ENCODE measurements around the gene DDB1. TPM values are rescaled to one million over a fixed set of nuclear protein-coding genes. Genes with fewer than 3 reads are reported as not detected.

Gene DDB1
- total and polyA plus RNA-seq, 7 experiments from 2014 or later, result 113 to 213 (median 157) TPM

- Histone ChIP-seq H3K9me3 (ENCODE audit: control insufficient read depth in 2 of 3, low read length in 3 of 3) (no peaks in the 10 kb centered on the region), H3K4me1 (ENCODE audit: control insufficient read depth in 2 of 2, insufficient read depth in 2 of 2, low read length in 2 of 2) (no peaks in the 10 kb centered on the region), H3K27ac (ENCODE audit: low read depth, low read length) (no peak overlapping the region), H3K4me3 (ENCODE audit: low read length) (no peak overlapping the region), H3K36me3 (ENCODE audit: control insufficient read depth in 2 of 3, insufficient read depth in 3 of 3, low read length in 3 of 3) (no peaks in the 10 kb centered on the region), H3K27me3 (ENCODE audit: control insufficient read depth in 2 of 2, insufficient read depth in 2 of 2, low read length in 2 of 2) (no peaks in the 10 kb centered on the region)
- no peaks in the 10 kb centered on the region for H3K27me3 Mint-ChIP-seq
- H3K36me3 Mint-ChIP-seq, result no peaks in the 10 kb centered on the region
- H3K4me1 Mint-ChIP-seq, result peaks cover 0 to 5% (median 0%) of the 10 kb centered on the region in 7 donors
- no peak overlapping the region for H3K27ac Mint-ChIP-seq
- no peaks in the 10 kb centered on the region for H3K9me3 Mint-ChIP-seq
- CTCF ChIA-PET, result no interaction called here
- intact Hi-C loops (cut with micrococcal nuclease), result no loop called here
- no peak for ATAC-seq
- H3K4me3 Mint-ChIP-seq, result no peak overlapping the region
- DNase-seq, result no peak
- POLR2A ChIA-PET, result no interaction called here
Observed at GRCh38 chr11:61272731-61273130, 60.2 kb downstream of the DDB1 start.

GRCh38 chr11:61270354-61271076 lies 62.4 kb downstream of the DDB1 start:
- no peak for ATAC-seq
- no peak for DNase-seq
- POLR2A ChIA-PET, result no interaction called here
- CTCF ChIA-PET, result interaction anchor here (0.6 kb wide), 2 partner anchors 100 to 1976 kb away, joined by 3 to 4 read pairs; no protein-coding TSS in a partner anchor
- H3K27ac Mint-ChIP-seq, result peak overlapping the region in 1 of 9 donors; percentile 20
- no peak overlapping the region for H3K4me3 Mint-ChIP-seq
- intact Hi-C loops (cut with micrococcal nuclease), result no loop called here
- no peaks in the 10 kb centered on the region for H3K9me3 Mint-ChIP-seq
- H3K36me3 Mint-ChIP-seq, result no peaks in the 10 kb centered on the region
- Histone ChIP-seq H3K4me3 (ENCODE audit: low read length) (no peak overlapping the region), H3K27ac (ENCODE audit: low read depth, low read length) (no peak overlapping the region), H3K9me3 (ENCODE audit: control insufficient read depth in 2 of 3, low read length in 3 of 3) (no peaks in the 10 kb centered on the region), H3K36me3 (ENCODE audit: control insufficient read depth in 2 of 3, insufficient read depth in 3 of 3, low read length in 3 of 3) (no peaks in the 10 kb centered on the region), H3K27me3 (ENCODE audit: control insufficient read depth in 2 of 2, insufficient read depth in 2 of 2, low read length in 2 of 2) (no peaks in the 10 kb centered on the region), H3K4me1 (ENCODE audit: control insufficient read depth in 2 of 2, insufficient read depth in 2 of 2, low read length in 2 of 2) (no peaks in the 10 kb centered on the region)
- peaks cover 0 to 5% (median 0%) of the 10 kb centered on the region in 7 donors for H3K4me1 Mint-ChIP-seq
- H3K27me3 Mint-ChIP-seq, result no peaks in the 10 kb centered on the region

- Histone ChIP-seq H3K4me3 (ENCODE audit: low read length) (no peak overlapping the region), H3K27me3 (ENCODE audit: control insufficient read depth in 2 of 2, insufficient read depth in 2 of 2, low read length in 2 of 2) (no peaks in the 10 kb centered on the region), H3K27ac (ENCODE audit: low read depth, low read length) (no peak overlapping the region), H3K9me3 (ENCODE audit: control insufficient read depth in 2 of 3, low read length in 3 of 3) (no peaks in the 10 kb centered on the region), H3K4me1 (ENCODE audit: control insufficient read depth in 2 of 2, insufficient read depth in 2 of 2, low read length in 2 of 2) (no peaks in the 10 kb centered on the region), H3K36me3 (ENCODE audit: control insufficient read depth in 2 of 3, insufficient read depth in 3 of 3, low read length in 3 of 3) (no peaks in the 10 kb centered on the region)
- Mint-ChIP-seq H3K9me3 (no peaks in the 10 kb centered on the region), H3K4me1 (peaks cover 0 to 5% (median 0%) of the 10 kb centered on the region in 7 donors), H3K27me3 (no peaks in the 10 kb centered on the region), H3K4me3 (no peak overlapping the region), H3K36me3 (no peaks in the 10 kb centered on the region), H3K27ac (no peak overlapping the region)
- no peak for DNase-seq
- no peak for ATAC-seq
- intact Hi-C loops (cut with micrococcal nuclease), result no loop called here
- ChIA-PET POLR2A (interaction anchor here (0.6 kb wide), 1 partner anchor 19 kb away, joined by 3 read pairs; no protein-coding TSS in a partner anchor), CTCF (interaction anchor here (0.7 kb wide), 1 partner anchor 179 kb away, joined by 3 read pairs; no protein-coding TSS in a partner anchor)
Observed at GRCh38 chr11:61268588-61269250, 64.2 kb downstream of the DDB1 start.

GRCh38 chr11:61267437-61267841 lies 65.5 kb downstream of the DDB1 start:
- no peaks in the 10 kb centered on the region for H3K27me3 Mint-ChIP-seq
- no peak overlapping the region for H3K27ac Mint-ChIP-seq
- Histone ChIP-seq H3K9me3 (ENCODE audit: control insufficient read depth in 2 of 3, low read length in 3 of 3) (no peaks in the 10 kb centered on the region), H3K27me3 (ENCODE audit: control insufficient read depth in 2 of 2, insufficient read depth in 2 of 2, low read length in 2 of 2) (no peaks in the 10 kb centered on the region), H3K36me3 (ENCODE audit: control insufficient read depth in 2 of 3, insufficient read depth in 3 of 3, low read length in 3 of 3) (no peaks in the 10 kb centered on the region), H3K4me3 (ENCODE audit: low read length) (no peak overlapping the region), H3K27ac (ENCODE audit: low read depth, low read length) (no peak overlapping the region), H3K4me1 (ENCODE audit: control insufficient read depth in 2 of 2, insufficient read depth in 2 of 2, low read length in 2 of 2) (no peaks in the 10 kb centered on the region)
- no peak for ATAC-seq
- H3K36me3 Mint-ChIP-seq, result no peaks in the 10 kb centered on the region
- no peaks in the 10 kb centered on the region for H3K9me3 Mint-ChIP-seq
- peaks cover 0 to 5% (median 0%) of the 10 kb centered on the region in 7 donors for H3K4me1 Mint-ChIP-seq
- no peak for DNase-seq
- ChIA-PET POLR2A (no interaction called here), CTCF (no interaction called here)
- intact Hi-C loops (cut with micrococcal nuclease), result no loop called here
- no peak overlapping the region for H3K4me3 Mint-ChIP-seq

GRCh38 chr11:61266602-61267001 lies 66.3 kb downstream of the DDB1 start:
- intact Hi-C loops (cut with micrococcal nuclease), result no loop called here
- no peaks in the 10 kb centered on the region for H3K9me3 ChIP-seq (ENCODE audit: control insufficient read depth in 2 of 3, low read length in 3 of 3)
- Mint-ChIP-seq H3K36me3 (no peaks in the 10 kb centered on the region), H3K4me1 (peaks cover 0 to 5% (median 0%) of the 10 kb centered on the region in 7 donors), H3K27ac (no peak overlapping the region), H3K4me3 (no peak overlapping the region), H3K27me3 (no peaks in the 10 kb centered on the region), H3K9me3 (no peaks in the 10 kb centered on the region)
- H3K27me3 ChIP-seq (ENCODE audit: control insufficient read depth in 2 of 2, insufficient read depth in 2 of 2, low read length in 2 of 2), result no peaks in the 10 kb centered on the region
- H3K4me3 ChIP-seq (ENCODE audit: low read length), result no peak overlapping the region
- no peaks in the 10 kb centered on the region for H3K36me3 ChIP-seq (ENCODE audit: control insufficient read depth in 2 of 3, insufficient read depth in 3 of 3, low read length in 3 of 3)
- no peak overlapping the region for H3K27ac ChIP-seq (ENCODE audit: low read depth, low read length)
- CTCF ChIA-PET, result no interaction called here
- no peaks in the 10 kb centered on the region for H3K4me1 ChIP-seq (ENCODE audit: control insufficient read depth in 2 of 2, insufficient read depth in 2 of 2, low read length in 2 of 2)
- no peak for ATAC-seq
- POLR2A ChIA-PET, result no interaction called here
- no peak for DNase-seq

GRCh38 chr11:61265357-61265756 lies 67.5 kb downstream of the DDB1 start:
- no peak for DNase-seq
- H3K4me1 Mint-ChIP-seq, result peaks cover 0 to 2% (median 0%) of the 10 kb centered on the region in 7 donors
- no peaks in the 10 kb centered on the region for H3K36me3 Mint-ChIP-seq
- POLR2A ChIA-PET, result no interaction called here
- Histone ChIP-seq H3K4me1 (ENCODE audit: control insufficient read depth in 2 of 2, insufficient read depth in 2 of 2, low read length in 2 of 2) (no peaks in the 10 kb centered on the region), H3K4me3 (ENCODE audit: low read length) (no peak overlapping the region), H3K27me3 (ENCODE audit: control insufficient read depth in 2 of 2, insufficient read depth in 2 of 2, low read length in 2 of 2) (no peaks in the 10 kb centered on the region), H3K9me3 (ENCODE audit: control insufficient read depth in 2 of 3, low read length in 3 of 3) (no peaks in the 10 kb centered on the region), H3K36me3 (ENCODE audit: control insufficient read depth in 2 of 3, insufficient read depth in 3 of 3, low read length in 3 of 3) (no peaks in the 10 kb centered on the region), H3K27ac (ENCODE audit: low read depth, low read length) (no peak overlapping the region)
- no peak for ATAC-seq
- H3K27ac Mint-ChIP-seq, result no peak overlapping the region
- CTCF ChIA-PET, result no interaction called here
- intact Hi-C loops (cut with micrococcal nuclease), result no loop called here
- H3K27me3 Mint-ChIP-seq, result no peaks in the 10 kb centered on the region
- H3K9me3 Mint-ChIP-seq, result no peaks in the 10 kb centered on the region
- H3K4me3 Mint-ChIP-seq, result no peak overlapping the region

- CTCF ChIA-PET, result no interaction called here
- no peak overlapping the region for H3K4me3 ChIP-seq (ENCODE audit: low read length)
- POLR2A ChIA-PET, result no interaction called here
- Mint-ChIP-seq H3K36me3 (no peaks in the 10 kb centered on the region), H3K27ac (no peak overlapping the region), H3K9me3 (no peaks in the 10 kb centered on the region), H3K4me3 (no peak overlapping the region), H3K27me3 (no peaks in the 10 kb centered on the region), H3K4me1 (no peaks in the 10 kb centered on the region)
- no peaks in the 10 kb centered on the region for H3K27me3 ChIP-seq (ENCODE audit: control insufficient read depth in 2 of 2, insufficient read depth in 2 of 2, low read length in 2 of 2)
- H3K27ac ChIP-seq (ENCODE audit: low read depth, low read length), result no peak overlapping the region
- no peak for DNase-seq
- no peaks in the 10 kb centered on the region for H3K36me3 ChIP-seq (ENCODE audit: control insufficient read depth in 2 of 3, insufficient read depth in 3 of 3, low read length in 3 of 3)
- no peaks in the 10 kb centered on the region for H3K4me1 ChIP-seq (ENCODE audit: control insufficient read depth in 2 of 2, insufficient read depth in 2 of 2, low read length in 2 of 2)
- intact Hi-C loops (cut with micrococcal nuclease), result no loop called here
- no peaks in the 10 kb centered on the region for H3K9me3 ChIP-seq (ENCODE audit: control insufficient read depth in 2 of 3, low read length in 3 of 3)
- ATAC-seq, result no peak
Observed at GRCh38 chr11:61264795-61265194, 68.1 kb downstream of the DDB1 start.

All from naive thymus-derived CD4-positive, alpha-beta T cell (primary cell).